RPMI7951 (cell line): Measurements from ENCODE around the gene ODF2. TPM values are rescaled to one million over a fixed set of nuclear protein-coding genes. Genes with fewer than 3 reads are reported as not detected.
A peak's percentile ranks its signal among the peaks of the same experiment; 100 is the strongest.
"Not testable (repeated sequence)": the region's sequence is repeated elsewhere in the genome, so short reads cannot be mapped to it uniquely, and the experiment has no call there.

Experiments
- DNase-seq: peaks from one replicate; pipeline ENCODE4 v3.0.0-alpha.2; 2012; ENCODE audit warnings: low read depth
- total RNA-seq: library from RNA; depleted of rRNA; stranded (reverse); fragments of >200 nt; shearing (Covaris generic); gene quantifications from 2 replicates; pipeline ENCODE4 v1.2.3, GENCODE V29; 2014; rRNA removed

ODF2 gene
- 50.1 and 57.1 TPM in 2 replicates for total RNA-seq

DNA sequence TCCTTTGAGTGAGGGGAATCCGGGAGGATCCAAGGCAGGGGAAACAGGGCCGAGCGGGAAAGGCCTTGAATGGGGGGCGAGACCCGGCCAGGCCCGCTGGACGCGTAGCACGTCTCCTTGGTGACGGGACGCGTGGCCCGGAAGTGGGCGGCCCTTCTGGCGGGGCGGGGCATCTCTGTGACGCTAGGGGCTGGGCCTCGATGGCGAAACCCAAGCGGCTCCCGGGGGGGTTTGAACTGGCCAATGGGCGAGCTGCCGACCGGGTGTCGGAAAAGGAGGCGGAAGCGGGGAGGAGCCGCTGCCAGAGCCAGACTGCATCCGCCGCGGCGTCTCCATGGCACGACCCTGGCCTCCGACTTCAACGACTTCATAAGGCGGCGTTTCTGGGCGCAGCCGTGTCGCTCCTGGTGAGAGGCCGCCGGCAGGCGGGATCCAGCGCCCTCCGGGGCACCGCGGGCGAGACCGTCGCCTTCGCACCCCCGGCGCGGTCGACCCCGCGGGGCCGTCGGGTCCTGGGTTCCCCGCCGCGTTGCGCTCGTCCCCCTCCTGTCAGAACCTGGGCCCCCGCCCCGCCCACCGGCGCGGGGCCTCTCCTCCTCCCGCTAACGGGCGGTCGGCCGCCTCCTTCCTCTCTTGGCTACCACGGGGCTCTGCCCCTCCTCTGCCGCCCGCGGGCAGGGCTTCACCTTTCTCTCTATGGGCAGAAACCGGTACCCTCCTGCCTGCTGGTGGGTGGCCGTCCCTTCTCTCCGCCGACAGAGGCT, at the start of gene ODF2:
Gene ODF2, plus strand, starts transcription at position 158 of the 764 bp plus-strand sequence. Its CDS starts 86 bp downstream, at position 244.
- DNase-seq, result peak; percentile 94

DNA sequence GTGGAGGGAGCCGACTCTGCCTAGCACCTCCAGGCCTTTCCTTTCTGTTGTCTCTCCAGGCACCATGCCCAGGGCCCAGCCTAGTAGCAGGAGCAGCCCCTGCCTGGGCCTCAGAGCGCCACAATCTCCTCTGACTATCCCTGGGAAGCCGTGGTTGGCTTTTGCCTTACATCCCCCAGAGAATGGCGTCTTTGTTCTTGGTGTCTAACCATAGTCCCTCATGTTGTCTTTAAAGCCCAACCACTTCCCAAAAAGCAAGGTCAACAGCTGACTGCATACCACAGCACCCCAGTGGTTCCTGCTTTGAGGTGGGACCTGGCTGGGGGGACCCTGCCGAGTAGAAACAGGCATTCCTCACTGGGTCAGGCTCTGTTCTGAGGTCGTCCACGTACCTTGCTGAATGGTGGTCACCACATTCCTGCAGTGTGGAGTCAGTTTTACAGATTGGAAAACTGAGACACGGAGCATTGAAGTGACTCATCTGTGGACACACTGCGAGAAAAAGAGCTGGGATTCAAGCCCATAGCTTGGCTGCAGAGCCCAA, 48.9 kb upstream of the ODF2 start:
- DNase-seq, result peak; percentile 45

DNA sequence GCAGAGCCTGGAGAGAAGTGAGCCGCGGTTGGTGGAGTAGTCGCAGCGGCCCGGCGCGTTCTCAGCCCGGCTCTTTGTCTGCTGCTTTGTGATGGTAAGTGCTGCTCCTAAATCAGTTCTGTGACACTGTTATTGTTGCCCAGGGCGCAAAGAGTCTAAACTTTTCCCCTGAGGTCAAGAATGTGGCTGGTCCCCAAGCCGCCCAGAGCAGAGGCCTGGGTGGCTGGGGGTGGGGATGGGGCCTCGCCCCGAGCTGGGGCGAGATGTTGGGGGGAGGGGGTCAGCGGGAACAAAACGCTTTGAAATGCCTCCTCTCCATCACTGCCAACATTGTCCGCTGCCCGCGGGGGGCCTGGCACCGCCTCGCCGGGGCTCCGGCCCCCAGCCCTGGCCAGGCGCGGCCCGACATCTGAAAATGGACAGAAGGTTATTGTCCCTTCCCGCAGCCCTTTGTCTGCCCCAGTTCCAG, 46.8 kb upstream of the ODF2 start:
- DNase-seq, result no peak

DNA sequence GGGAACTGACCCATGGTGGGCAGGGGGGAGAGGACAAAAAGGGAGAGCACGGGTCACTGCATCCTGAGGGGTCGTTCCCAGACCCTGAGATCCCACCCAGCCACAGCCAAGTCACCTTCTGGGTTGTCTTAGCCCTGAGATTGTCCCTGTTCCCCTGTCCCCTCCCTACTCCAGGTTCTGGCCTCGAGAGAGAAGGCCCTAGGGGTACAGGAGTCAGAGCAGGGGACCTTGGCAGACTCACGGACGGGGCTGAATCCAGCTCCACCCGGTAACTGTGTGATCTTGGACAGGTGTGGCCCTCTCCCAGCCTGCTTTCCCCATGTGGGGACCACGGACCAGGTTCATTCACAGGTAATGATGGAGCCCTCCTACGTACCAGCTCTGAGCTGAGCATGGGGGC, 46.4 kb upstream of the ODF2 start:
- no peak for DNase-seq

DNA sequence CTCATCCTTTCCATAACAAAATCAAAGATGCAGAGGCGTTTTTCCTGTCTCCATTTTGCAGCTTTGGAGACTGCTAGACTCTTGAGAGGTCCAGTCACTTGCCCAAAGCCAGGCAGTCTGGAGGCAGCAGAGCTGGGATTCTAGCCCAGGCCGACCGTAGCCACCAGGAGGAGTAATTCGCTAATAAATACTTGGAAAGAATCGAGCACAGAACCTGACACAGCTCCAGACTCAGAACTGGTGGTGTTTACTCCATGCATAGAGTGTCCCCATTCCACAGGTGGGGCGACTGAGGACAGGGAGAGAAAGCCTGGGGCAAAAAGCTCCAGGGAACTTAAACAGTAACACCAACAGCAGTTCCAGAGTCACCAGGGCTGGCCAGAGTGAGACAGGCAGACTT, 45.8 kb upstream of the ODF2 start:
- DNase-seq, result peak; percentile 29

DNA sequence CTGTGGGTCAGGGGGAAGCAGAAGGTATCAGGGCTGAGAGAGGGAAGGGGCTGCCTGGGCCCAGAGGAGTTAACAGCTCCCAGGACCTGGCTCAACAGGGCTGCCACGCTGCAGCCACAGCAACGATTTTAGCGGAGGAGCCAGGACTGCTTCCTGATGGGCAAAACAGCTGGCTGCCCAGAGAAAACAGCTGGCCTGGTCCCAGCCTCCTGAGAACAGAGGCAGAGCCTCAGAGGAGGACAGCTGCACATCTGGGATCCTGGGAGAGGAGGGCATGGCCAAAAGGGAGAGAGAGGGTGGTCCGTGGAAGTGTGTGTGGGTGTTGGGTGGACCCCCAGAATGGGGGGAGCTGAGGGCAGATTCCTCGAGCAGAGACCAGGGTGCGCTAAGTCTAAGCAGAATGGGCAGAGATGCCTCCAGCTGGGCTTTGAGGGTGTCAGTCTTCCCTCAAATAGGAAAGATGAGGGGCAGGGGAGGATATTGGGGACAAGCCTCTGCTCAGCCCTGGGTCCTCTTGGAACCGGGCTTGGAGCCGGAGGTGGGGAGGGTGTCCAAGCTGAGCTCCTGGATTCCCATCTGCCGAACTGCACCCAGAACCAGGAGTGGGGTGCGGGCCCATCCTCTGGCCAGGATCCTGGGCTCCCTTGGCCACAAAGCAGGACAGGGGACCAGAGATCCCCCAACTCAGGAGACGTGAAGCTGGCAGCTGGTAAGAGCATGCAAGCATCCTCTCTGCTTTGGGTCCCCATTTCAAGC, 44.3 kb upstream of the ODF2 start:
- DNase-seq, result no peak

DNA sequence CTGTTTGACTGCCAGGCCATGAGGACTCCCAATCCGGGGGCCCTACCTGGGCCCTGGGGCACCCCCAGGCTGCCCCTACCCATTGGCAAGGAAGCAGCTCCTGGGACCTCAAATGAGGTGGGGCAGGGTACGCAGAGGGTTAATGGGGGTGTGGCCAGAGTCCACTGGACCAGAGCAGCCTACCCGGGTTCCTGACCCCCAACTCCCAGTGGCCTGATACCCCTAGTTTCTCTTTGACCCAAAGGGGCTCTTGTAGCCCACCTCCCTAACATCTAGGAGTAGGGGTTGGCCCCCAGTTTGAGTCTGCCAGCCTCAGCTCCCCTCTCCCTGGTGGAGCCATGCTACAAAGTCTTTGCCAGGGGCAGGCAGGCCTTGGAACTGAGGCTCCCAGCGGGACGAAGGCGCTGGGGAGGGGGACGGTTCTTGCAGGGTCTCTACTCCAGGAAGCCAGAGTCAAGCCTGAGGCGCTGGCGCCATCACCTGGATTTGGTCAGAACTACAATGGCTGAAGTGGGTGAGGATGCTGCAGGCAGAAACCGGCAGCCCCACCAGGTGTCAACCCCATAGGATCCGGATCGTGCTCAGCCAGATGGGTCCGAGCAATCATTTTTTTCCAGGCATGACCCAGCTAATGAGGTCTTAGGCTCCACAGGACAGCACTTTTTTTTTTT, 43.6 kb upstream of the ODF2 start:
- DNase-seq, result peak; percentile 25

DNA sequence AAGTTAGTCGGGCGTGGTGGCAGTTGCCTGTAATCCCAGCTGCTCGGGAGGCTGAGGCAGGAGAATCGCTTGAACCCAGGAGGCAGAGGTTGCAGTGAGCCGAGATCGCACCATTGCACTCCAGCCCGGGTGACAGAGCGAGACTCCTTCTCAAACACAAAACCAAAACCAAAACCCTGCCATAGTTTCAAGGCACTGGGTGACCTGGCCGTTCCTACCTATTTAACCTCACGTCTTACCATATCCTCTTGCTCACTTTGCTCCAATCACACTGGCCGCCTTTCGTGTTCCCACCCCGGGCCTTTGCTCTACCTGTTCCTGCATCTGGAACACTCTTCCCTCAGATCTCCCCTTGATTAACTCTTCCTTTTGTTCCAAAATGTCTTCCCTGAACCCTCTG, 42.1 kb upstream of the ODF2 start:
- not testable (repeated sequence) for DNase-seq

DNA sequence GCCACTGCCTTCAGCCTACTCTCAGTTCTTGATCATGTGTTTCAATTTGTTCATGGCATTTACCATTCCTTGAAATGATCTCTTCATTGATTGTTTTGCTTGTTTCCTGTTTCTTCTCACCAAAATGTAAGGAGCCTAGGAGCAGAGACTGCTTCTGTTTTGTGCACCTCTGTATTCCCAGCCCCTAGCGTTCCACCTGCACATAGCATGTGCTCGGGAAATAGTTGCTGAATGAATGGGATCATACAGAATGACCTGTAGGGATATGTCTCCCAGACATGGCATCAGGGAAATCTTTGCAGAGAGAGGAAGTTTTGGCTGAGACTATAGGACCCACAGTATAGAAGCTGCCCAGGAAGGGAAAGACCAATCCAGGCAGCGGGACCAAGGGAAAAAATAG, 41.3 kb upstream of the ODF2 start:
- no peak for DNase-seq

DNA sequence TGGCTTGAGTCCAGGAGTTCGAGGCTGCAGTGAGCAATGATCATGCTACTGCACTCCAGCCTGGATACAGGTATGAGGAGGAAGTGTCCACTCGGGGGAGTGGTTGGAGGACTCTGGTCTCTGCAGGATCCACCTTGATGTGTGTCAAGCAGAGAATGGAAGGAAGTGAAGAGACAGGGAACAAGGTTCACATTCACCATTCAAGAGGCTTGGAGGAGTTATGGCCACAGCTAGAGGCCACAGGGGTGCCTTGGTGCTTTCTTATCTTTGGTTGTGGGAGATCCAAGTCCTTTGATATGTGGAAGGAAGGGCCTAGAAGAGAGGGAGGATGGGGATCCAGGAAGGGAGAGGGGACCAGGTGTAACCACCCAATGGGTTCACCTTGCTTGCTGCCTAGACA, 40.5 kb upstream of the ODF2 start:
- DNase-seq, result no peak

DNA sequence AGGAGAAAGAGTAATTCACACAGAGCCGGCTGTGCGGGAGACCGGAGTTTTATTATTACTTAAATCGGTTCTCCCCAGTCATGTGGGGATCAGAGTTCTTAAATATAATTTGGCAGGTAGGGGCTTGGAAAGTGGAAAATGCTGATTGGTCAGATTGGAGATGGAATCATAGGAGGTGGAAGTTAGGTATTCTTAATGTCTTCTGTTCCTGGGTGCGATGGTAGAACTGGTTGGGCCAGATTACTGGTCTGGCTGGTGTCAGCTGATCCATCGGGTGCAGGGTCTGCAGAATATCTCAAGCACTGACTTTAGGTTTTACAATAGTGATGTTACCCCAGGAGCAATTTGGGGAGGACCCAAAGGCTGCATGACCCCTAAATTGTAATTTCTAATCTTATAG, 39.8 kb upstream of the ODF2 start:
- no peak for DNase-seq

DNA sequence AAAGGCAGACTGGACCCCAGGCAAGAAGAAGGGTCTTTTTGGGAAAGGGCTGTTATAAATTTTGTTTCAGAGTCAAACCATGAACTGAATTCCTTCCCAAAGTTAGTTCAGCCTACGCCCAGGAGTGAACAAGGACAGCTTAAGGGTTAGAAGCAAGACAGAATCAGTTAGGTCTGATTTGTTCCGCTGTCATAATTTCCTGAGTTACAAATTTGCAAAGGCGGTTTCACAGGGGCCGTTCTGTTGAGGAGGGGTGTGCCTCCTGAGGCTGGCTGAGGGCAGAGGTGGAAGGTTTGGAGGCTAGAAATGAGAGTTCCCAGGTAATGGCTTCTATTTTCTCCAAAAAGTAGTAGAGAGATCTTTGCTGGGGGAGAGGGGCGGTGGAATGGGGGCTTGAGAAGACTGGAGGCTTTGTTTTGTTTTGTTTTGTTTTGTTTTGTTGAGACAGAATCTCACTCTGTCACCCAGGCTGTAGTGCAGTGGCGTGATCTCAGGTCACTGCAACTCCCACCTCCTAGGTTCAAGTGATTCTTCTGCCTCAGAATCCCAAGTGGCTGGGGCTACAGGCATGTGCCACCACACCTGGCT, 39.3 kb upstream of the ODF2 start:
- DNase-seq, result no peak

DNA sequence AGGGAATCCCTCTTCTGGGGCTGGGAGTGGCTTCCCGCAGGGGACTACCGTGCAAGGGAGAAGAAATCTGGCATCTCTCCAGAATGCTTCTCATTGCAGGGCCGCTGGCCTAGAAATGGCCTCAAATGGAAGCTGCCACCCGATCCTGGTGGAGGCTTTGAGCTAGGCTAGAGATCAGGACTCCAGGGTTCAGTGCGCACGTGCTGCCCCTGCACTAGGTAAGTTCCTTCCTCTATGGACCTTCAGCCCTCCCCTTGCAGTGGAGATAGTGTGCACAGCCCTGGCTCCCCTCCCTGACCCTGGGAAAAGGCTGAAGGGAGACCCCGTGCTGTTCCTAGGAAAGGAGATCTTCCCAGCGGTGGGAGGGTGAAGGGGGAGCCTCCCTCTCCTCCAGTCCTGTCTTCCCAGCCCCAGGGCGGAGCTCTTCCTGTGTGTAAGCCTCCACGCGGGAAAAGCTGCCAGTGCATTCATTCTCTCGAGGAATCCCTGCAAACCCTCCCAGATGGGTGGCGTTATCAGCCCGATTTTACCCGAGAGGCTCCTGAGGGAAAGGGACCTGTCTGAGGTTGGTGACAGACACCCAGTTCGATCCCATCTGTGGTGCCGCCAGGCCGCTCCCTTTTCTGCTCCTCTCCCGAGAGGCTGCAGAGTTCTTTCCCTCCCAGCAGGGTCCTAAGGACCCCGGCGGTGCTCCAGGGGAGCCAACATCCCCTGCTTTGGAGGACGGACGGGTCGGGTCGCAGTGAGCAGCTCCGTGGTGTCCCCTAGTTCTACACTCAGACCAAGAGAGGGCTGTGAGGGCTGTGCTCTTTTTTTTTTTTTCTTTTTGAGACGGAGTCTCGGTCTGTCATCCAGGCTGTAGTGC, 36.5 kb upstream of the ODF2 start:
- peak; percentile 50 for DNase-seq

DNA sequence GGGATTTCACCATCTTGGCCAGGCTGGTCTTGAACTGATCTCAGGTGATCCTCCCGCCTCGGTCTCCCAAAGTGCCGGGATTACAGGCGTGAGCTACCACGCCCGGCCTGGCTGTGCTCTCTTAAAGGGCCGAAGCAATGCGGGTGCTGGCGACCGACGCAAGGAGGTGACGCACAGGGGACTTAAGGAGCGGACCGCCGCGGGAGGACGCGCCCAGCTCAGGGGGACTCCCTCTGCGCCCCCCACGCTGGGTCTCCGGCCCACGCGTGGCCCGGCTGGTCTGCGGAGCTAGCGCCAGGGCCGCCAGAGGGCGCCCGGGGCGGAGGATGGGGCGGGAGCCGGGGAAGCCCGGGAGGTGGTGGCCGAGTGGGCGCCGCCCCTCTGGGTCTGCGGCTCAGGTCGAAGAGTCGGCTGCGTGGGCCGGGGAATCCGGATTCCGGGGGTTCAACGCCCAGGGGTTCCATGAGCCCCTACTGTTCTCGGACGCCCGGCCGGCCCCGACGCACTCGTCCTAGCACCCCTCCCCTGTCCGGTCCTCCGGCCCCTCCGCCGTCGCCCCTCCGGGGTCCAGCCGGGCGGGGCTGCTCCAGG, 35.7 kb upstream of the ODF2 start:
- peak; percentile 69 for DNase-seq

DNA sequence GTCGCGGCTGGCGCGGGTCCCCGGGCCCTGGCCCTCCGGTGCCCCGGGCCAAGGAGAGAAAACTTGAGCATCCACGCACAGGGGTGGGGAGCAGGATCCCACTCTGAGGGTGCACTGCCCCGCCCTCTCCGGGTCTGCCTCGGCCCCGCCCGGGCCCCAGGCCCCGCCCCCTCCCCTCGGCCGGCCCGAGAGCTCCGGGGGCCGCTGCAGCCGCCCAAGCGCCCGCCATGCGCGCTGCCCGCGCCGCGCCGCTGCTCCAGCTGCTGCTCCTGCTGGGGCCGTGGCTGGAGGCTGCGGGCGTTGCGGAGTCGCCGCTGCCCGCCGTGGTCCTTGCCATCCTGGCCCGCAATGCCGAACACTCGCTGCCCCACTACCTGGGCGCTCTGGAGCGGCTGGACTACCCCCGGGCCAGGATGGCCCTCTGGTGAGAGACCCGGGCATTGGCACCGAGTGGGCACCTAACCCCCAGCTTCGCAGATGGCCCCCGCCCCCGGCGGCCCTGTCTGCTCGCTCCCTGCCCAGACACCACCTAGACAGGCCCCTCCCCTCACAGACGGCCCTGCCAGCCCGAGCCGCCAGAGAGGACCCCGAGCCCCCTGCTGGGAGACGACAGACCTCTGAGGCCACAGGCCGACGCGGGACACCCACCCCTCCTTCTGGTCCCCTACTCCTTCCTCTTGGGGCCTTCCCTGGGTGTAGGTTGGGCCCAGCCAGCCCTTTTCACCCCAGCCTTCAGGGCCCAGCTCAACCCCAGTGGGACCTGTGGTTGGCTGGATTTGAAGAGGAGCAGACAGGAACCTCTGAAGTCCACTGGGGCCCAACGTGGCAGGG, 34.9 kb upstream of the ODF2 start, which contains the start of gene CERCAM:
Gene CERCAM, plus strand, starts transcription at position 207 of the 831 bp plus-strand sequence. Its CDS starts 21 bp downstream, at position 228.
- DNase-seq, result peak; percentile 64

DNA sequence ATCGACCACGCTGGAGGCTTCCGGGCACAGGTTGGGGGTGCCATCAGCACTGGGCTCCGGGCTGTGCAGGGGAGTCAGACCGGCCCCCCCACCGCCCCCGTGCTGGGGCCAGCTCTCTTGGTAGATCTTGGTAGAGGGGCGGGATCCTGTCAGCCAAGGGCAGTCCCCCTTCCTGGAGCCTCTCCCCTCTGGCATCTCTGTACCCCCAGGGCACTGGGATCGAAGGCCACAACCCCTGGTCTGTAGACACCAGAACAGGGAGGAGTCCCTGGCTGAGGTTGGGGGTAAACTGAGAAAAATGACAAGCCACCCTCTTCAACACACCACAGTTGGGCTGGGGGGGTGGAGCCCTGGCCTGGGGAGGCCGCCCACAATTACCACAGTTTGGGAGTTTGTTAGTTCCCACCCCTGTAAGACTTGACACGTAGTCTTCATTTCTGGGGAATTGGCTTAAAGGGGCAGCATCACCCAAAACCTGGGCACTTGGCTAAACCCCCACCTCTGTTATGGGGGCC, 34.3 kb upstream of the ODF2 start:
- DNase-seq, result peak; percentile 56

DNA sequence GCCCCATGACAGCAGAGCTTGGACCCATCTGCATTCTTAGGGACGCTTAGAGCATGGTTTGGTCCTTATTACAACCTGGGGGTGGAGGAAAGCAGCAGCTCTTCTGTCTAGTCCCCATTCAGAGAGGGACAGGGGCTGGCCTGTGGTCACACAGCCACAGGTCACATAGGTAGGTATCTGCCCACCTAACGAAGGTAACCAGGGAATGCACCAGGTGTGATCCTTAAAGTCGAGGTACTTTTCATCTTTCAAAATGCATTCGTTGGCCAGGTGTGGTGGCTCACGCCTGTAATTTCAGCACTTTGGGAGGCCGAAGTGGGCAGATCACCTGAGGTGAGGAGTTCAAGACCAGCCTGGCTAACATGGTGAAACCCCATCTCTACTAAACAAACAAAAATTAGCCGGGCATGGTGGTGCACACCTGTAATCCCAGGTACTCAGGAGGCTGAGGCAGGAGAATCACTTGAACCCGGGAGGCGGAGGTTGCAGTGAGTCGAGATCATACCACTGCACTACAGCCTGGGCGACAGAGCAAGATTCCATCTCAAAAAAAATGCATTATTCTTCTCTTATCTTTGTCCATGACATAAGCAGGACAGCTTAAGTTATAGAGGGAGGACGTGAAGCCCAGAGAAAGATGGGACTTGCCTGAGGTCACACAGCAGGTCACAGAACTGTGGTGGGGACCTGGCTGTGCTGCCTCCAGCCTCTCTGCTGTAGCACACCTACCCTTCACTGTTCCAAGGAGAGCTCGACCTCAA, 33.6 kb upstream of the ODF2 start:
- not testable (repeated sequence) for DNase-seq

DNA sequence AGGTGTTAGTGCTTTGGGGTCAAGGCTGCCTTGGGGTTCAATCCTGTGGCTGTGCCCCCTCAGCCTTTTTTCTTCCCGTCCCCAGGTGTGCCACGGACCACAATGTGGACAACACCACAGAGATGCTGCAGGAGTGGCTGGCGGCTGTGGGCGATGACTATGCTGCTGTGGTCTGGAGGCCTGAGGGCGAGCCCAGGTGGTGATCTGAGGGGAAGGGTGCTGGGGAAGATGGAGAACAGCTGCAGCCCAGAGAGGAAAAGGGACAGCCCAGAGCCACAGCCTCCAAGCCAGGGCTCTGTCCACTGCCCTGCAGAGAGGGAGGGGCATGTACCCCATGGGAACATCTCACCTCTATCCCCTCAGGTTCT, 33.0 kb upstream of the ODF2 start:
- DNase-seq, result no peak
